ENCODE measurements around the gene MMP7.

DNA sequence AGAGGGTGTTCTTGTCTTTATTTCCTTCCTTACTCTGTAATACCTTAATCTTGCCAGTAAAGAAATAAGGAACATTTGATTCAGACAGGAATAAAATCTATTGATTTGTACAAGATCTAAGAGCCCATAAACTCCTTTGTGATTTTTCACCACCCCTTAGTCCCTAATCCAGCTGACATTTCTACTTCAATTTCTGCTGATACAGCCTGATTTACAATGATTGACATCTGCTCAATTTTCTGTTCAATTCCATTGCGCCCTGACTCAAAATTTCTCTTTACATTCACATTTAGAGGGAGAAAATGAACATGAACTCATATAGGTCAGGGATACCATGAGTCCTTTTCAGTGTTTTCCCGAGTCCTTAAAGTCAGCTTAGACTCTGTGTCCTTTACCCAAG is 50.8 kb downstream of the MMP7 start:
- TF ChIP-seq RFX5 (IDR thresholded peaks at IDR 0.05; ENCODE audit: low read length) (no peak), POLR2AphosphoS5 (IDR thresholded peaks at IDR 0.05; ENCODE audit: low read depth, low read length) (no peak), EP300 (IDR thresholded peaks at IDR 0.05; ENCODE audit: borderline replicate concordance in 1 of 2, low read depth in 1 of 2, low read length in 1 of 2) (no peak), SIN3A (IDR thresholded peaks at IDR 0.05; ENCODE audit: borderline replicate concordance, low read depth, low read length) (no peak), TEAD4 (IDR thresholded peaks at IDR 0.05; ENCODE audit: borderline replicate concordance, insufficient read depth) (no peak), TCF12 (IDR thresholded peaks at IDR 0.05) (no peak), JUND (IDR thresholded peaks at IDR 0.05) (no peak), GABPA (IDR thresholded peaks at IDR 0.05; ENCODE audit: low read depth) (no peak), MXI1 (IDR thresholded peaks at IDR 0.05; ENCODE audit: low read depth, low read length) (no peak), SMC3 (IDR thresholded peaks at IDR 0.05; ENCODE audit: low read depth, low read length) (no peak)
- TF ChIP-seq, protein P1, sequence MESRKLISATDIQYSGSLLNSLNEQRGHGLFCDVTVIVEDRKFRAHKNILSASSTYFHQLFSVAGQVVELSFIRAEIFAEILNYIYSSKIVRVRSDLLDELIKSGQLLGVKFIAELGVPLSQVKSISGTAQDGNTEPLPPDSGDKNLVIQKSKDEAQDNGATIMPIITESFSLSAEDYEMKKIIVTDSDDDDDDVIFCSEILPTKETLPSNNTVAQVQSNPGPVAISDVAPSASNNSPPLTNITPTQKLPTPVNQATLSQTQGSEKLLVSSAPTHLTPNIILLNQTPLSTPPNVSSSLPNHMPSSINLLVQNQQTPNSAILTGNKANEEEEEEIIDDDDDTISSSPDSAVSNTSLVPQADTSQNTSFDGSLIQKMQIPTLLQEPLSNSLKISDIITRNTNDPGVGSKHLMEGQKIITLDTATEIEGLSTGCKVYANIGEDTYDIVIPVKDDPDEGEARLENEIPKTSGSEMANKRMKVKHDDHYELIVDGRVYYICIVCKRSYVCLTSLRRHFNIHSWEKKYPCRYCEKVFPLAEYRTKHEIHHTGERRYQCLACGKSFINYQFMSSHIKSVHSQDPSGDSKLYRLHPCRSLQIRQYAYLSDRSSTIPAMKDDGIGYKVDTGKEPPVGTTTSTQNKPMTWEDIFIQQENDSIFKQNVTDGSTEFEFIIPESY (IDR thresholded peaks at IDR 0.05; ENCODE audit: borderline replicate concordance, low read depth), result no peak
- TF ChIP-seq, protein P2, sequence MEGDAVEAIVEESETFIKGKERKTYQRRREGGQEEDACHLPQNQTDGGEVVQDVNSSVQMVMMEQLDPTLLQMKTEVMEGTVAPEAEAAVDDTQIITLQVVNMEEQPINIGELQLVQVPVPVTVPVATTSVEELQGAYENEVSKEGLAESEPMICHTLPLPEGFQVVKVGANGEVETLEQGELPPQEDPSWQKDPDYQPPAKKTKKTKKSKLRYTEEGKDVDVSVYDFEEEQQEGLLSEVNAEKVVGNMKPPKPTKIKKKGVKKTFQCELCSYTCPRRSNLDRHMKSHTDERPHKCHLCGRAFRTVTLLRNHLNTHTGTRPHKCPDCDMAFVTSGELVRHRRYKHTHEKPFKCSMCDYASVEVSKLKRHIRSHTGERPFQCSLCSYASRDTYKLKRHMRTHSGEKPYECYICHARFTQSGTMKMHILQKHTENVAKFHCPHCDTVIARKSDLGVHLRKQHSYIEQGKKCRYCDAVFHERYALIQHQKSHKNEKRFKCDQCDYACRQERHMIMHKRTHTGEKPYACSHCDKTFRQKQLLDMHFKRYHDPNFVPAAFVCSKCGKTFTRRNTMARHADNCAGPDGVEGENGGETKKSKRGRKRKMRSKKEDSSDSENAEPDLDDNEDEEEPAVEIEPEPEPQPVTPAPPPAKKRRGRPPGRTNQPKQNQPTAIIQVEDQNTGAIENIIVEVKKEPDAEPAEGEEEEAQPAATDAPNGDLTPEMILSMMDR (IDR thresholded peaks at IDR 0.05), result no peak
- TF ChIP-seq, protein P3, sequence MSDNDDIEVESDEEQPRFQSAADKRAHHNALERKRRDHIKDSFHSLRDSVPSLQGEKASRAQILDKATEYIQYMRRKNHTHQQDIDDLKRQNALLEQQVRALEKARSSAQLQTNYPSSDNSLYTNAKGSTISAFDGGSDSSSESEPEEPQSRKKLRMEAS (IDR thresholded peaks at IDR 0.05; ENCODE audit: low read depth), result no peak

Data from SK-N-SH (cell line).